Bronchial epithelial cell (primary cell): ENCODE results near the gene KRTAP2-4. TPM values are rescaled to one million over a fixed set of nuclear protein-coding genes. Genes with fewer than 3 reads are reported as not detected.

Experiments
- DNase-seq: peaks from one replicate; pipeline ENCODE4 v3.0.0-alpha.2; 2010; ENCODE audit warnings: low read depth
- FAIRE-seq: peaks from 2 replicates; lab custom pipeline; 2011; peaks lifted over from hg19 to GRCh38; lab: Jason Lieb, UNC
- H3K27me3 ChIP-seq: 2 replicates; pipeline ENCODE4 v1.5.1; 2011; ENCODE audit warnings: low read length; ENCODE audit not compliant: control insufficient read depth, insufficient read depth
- H3K36me3 ChIP-seq: 2 replicates; pipeline ENCODE4 v1.5.1; 2011; ENCODE audit warnings: low read length; ENCODE audit not compliant: control insufficient read depth, insufficient read depth
- H3K4me3 ChIP-seq: 2 replicates; pipeline ENCODE4 v1.5.1; 2011; ENCODE audit warnings: mild to moderate bottlenecking, low read depth, low read length, control low read depth
- CTCF ChIP-seq: IDR thresholded peaks from 2 replicates; pipeline ENCODE4 v1.5.1; 2011; ENCODE audit warnings: mild to moderate bottlenecking, moderate library complexity, low read length, control low read depth, inconsistent platforms; ENCODE audit not compliant: insufficient read depth, severe bottlenecking
- total RNA-seq: library from RNA; depleted of rRNA; stranded (reverse); fragments of >200 nt; gene quantifications from 2 replicates; pipeline ENCODE4 v1.2.1, GENCODE V29; 2014

The KRTAP2-4 gene
- total RNA-seq, 1 donor from 2014 or later: not detected

- Histone ChIP-seq H3K36me3 (no peaks in the 10 kb centered on the region), H3K4me3 (no peak within 1 kb of the TSS), H3K27me3 (no peaks in the 10 kb centered on the region)
- no peak for TF ChIP-seq CTCF
- DNase-seq (no peak), FAIRE-seq (no peak)
These were observed 35.9 kb downstream of the KRTAP2-4 start, which contains the start of gene KRTAP1-4 for GRCh38 chr17:41029633-41030245. Gene KRTAP1-4 (minus strand): TSS chr17:41030195. CDS start chr17:41030078, 117 bp downstream.

GRCh38 chr17:41026715-41027471 is 38.8 kb downstream of the KRTAP2-4 start, which contains the start of gene KRTAP1-5:
Gene KRTAP1-5 (minus strand): TSS chr17:41027208. CDS start chr17:41027155, 53 bp downstream.
- no peak for FAIRE-seq
- peak; percentile 49 for DNase-seq
- Histone ChIP-seq H3K4me3 (no peak within 1 kb of the TSS), H3K36me3 (no peaks in the 10 kb centered on the region), H3K27me3 (no peaks in the 10 kb centered on the region)
- no peak for TF ChIP-seq CTCF

GRCh38 chr17:41024697-41025096 is 41.0 kb downstream of the KRTAP2-4 start:
- DNase-seq: no peak
- H3K4me3 ChIP-seq: no peak overlapping the region
- TF ChIP-seq CTCF: no peak
- no peaks in the 10 kb centered on the region for H3K36me3 ChIP-seq
- no peak for FAIRE-seq
- H3K27me3 ChIP-seq: no peaks in the 10 kb centered on the region

- Histone ChIP-seq H3K4me3 (no peak overlapping the region), H3K36me3 (no peaks in the 10 kb centered on the region), H3K27me3 (no peaks in the 10 kb centered on the region)
- no peak for FAIRE-seq
- no peak for TF ChIP-seq CTCF
- no peak for DNase-seq
These were observed 45.3 kb downstream of the KRTAP2-4 start for GRCh38 chr17:41020336-41020735.

GRCh38 chr17:41019415-41019814 is 46.3 kb downstream of the KRTAP2-4 start:
- H3K36me3 ChIP-seq: no peaks in the 10 kb centered on the region
- FAIRE-seq: no peak

More at GRCh38 chr17:41019415-41019814, 46.3 kb downstream of the KRTAP2-4 start:
- no peak for DNase-seq
- TF ChIP-seq CTCF: no peak
- Histone ChIP-seq H3K4me3 (no peak overlapping the region), H3K27me3 (no peaks in the 10 kb centered on the region)
